Loucy (cell line): Measurements from ENCODE around the gene PRR7.

Source experiments
- H2AFZ ChIP-seq: fragments of 200-600 bp; sonication (generic); 2 replicates; pipeline ENCODE4 v1.6.0; 2016; ENCODE audit warnings: antibody characterized with exemption, mild to moderate bottlenecking, low read length, moderate library complexity
- H3F3A ChIP-seq: fragments of 200-600 bp; 2 replicates; pipeline ENCODE4 v1.6.0; 2016; ENCODE audit warnings: antibody characterized with exemption, low read depth, mild to moderate bottlenecking
- H3K27me3 ChIP-seq: fragments of 200-600 bp; sonication (generic); 2 replicates; pipeline ENCODE4 v1.6.1; 2014; ENCODE audit warnings: low read length, mild to moderate bottlenecking; ENCODE audit not compliant: insufficient read depth, poor library complexity, severe bottlenecking
- H3K36me3 ChIP-seq: fragments of 200-600 bp; sonication (generic); 2 replicates; pipeline ENCODE4 v1.6.1; 2016; ENCODE audit warnings: low read length; ENCODE audit not compliant: insufficient read depth
- H3K4me1 ChIP-seq: fragments of 200-600 bp; sonication (generic); 2 replicates; pipeline ENCODE4 v1.5.1; 2014; ENCODE audit warnings: low read length, mild to moderate bottlenecking; ENCODE audit not compliant: insufficient read depth, poor library complexity, severe bottlenecking
- H3K4me2 ChIP-seq: fragments of 200-600 bp; sonication (generic); 2 replicates; pipeline ENCODE4 v1.6.0; 2014; ENCODE audit warnings: antibody characterized with exemption, low read length, low read depth, mild to moderate bottlenecking; ENCODE audit not compliant: poor library complexity, severe bottlenecking
- H3K4me3 ChIP-seq: fragments of 200-600 bp; sonication (generic); 2 replicates; pipeline ENCODE4 v1.5.1; 2014; ENCODE audit warnings: low read length, mild to moderate bottlenecking, mixed read lengths; ENCODE audit not compliant: poor library complexity, severe bottlenecking
- H3K79me2 ChIP-seq: fragments of 200-600 bp; sonication (generic); 2 replicates; pipeline ENCODE4 v1.6.1; 2014; ENCODE audit warnings: low read length; ENCODE audit not compliant: insufficient read depth
- H3K9ac ChIP-seq: fragments of 200-600 bp; sonication (generic); 2 replicates; pipeline ENCODE4 v1.6.0; 2014; ENCODE audit warnings: mild to moderate bottlenecking, low read depth, low read length, moderate library complexity; ENCODE audit not compliant: poor library complexity, severe bottlenecking
- H3K9me2 ChIP-seq: fragments of 200-600 bp; sonication (generic); replicated peaks from 2 replicates; pipeline ENCODE4 v1.6.1; 2016; ENCODE audit warnings: low read depth, low read length, mixed read lengths
- H3K9me3 ChIP-seq: fragments of 200-600 bp; sonication (generic); 2 replicates; pipeline ENCODE4 v1.6.1; 2014; ENCODE audit warnings: mild to moderate bottlenecking, antibody characterized with exemption, low read length, low read depth; ENCODE audit not compliant: insufficient read depth
- H4K20me1 ChIP-seq: fragments of 200-600 bp; sonication (generic); 2 replicates; pipeline ENCODE4 v1.6.0; 2014; ENCODE audit warnings: antibody characterized with exemption, low read length, mild to moderate bottlenecking; ENCODE audit not compliant: insufficient read depth, poor library complexity, severe bottlenecking
- EZH2phosphoT487 ChIP-seq: fragments of 200-600 bp; IDR thresholded peaks from 2 replicates; pipeline ENCODE4 v1.6.1; 2018; ENCODE audit warnings: antibody characterized with exemption, mild to moderate bottlenecking, moderate library complexity, borderline replicate concordance
- TF ChIP-seq, protein P1 (sequence below): fragments of 200-600 bp; sonication (generic); conservative IDR thresholded peaks from 2 replicates; pipeline ENCODE4 v1.5.1; 2014; ENCODE audit warnings: mild to moderate bottlenecking, antibody characterized with exemption, low read length

PRR7 gene

DNA sequence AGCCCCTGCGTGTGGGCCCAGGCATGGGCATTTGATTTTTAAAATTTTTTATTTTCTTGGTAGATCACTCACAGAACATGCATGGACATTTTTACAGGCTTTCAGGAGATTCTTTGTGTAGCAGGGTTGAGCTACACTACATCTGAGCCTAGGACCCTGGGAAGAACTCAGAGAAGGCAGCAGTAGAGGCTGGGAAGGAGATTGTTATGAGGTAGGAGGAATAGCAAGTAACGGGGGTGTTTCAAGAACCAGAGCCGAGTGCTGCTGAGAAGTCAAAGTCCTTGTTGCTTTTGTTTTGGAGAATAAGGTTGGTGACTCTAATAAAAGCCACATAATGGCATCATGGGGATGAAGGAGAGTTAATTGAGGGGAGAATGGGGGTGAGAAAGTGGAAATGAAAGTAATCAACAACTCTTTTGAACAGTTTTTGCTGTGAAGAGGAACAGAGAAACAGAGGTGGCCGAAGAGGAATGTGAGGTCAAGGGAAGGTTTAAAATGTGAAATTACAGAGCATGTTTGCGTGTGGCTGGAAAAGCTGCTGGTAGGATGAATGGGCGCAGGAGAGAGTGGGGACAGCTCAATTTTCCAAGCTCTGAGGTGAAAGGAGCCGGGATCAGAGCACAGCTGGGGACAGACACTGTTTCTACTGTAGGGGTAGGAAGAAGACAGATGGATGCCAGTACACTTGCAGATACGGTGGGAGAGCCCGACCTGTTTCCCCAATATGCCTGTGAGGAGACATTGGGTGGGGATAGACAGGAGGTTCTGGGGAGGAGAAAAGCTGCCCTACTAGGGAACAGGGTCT is 55.5 kb downstream of the PRR7 start:
- Histone ChIP-seq H3K4me2 (no peak overlapping the region), H3K27me3 (no peaks in the 10 kb centered on the region), H2AFZ (no peak overlapping the region), H3K79me2 (no peaks in the 10 kb centered on the region), H3F3A (no peaks in the 10 kb centered on the region), H3K9ac (no peak overlapping the region), H4K20me1 (no peaks in the 10 kb centered on the region), H3K9me3 (no peaks in the 10 kb centered on the region), H3K9me2 (no peaks in the 10 kb centered on the region), H3K4me1 (no peaks in the 10 kb centered on the region), H3K4me3 (no peak overlapping the region), H3K36me3 (no peaks in the 10 kb centered on the region)
- TF ChIP-seq, protein P1, sequence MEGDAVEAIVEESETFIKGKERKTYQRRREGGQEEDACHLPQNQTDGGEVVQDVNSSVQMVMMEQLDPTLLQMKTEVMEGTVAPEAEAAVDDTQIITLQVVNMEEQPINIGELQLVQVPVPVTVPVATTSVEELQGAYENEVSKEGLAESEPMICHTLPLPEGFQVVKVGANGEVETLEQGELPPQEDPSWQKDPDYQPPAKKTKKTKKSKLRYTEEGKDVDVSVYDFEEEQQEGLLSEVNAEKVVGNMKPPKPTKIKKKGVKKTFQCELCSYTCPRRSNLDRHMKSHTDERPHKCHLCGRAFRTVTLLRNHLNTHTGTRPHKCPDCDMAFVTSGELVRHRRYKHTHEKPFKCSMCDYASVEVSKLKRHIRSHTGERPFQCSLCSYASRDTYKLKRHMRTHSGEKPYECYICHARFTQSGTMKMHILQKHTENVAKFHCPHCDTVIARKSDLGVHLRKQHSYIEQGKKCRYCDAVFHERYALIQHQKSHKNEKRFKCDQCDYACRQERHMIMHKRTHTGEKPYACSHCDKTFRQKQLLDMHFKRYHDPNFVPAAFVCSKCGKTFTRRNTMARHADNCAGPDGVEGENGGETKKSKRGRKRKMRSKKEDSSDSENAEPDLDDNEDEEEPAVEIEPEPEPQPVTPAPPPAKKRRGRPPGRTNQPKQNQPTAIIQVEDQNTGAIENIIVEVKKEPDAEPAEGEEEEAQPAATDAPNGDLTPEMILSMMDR: no peak
- TF ChIP-seq EZH2phosphoT487: no peak

DNA sequence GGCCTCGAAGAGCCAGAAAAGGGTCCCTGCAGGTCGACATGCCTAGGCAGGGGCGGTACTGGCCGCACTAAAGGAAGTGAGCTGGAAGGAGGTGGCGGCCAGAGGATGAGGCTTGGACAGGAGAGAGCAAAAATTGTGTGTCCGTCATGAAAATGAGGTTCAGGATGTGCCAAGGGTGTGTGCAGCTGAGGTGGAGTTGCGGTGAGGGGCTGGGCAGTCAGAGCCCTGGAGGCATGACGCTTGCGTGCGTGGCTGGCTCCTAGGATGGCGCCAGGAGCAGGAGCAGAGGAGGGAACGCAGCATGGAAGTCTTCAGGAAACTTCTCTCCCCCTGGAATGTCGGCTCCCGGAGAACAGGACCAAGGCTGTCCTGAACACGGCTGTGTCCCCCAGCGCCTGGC is 56.3 kb downstream of the PRR7 start:
- Histone ChIP-seq H3K9me3 (no peaks in the 10 kb centered on the region), H3K4me1 (no peaks in the 10 kb centered on the region), H3K27me3 (no peaks in the 10 kb centered on the region), H2AFZ (no peak overlapping the region), H3K4me3 (no peak overlapping the region), H3F3A (no peaks in the 10 kb centered on the region), H3K9ac (no peak overlapping the region), H3K9me2 (no peaks in the 10 kb centered on the region), H4K20me1 (no peaks in the 10 kb centered on the region), H3K36me3 (no peaks in the 10 kb centered on the region), H3K4me2 (no peak overlapping the region), H3K79me2 (no peaks in the 10 kb centered on the region)
- no peak for TF ChIP-seq EZH2phosphoT487
- TF ChIP-seq, protein P1: no peak

DNA sequence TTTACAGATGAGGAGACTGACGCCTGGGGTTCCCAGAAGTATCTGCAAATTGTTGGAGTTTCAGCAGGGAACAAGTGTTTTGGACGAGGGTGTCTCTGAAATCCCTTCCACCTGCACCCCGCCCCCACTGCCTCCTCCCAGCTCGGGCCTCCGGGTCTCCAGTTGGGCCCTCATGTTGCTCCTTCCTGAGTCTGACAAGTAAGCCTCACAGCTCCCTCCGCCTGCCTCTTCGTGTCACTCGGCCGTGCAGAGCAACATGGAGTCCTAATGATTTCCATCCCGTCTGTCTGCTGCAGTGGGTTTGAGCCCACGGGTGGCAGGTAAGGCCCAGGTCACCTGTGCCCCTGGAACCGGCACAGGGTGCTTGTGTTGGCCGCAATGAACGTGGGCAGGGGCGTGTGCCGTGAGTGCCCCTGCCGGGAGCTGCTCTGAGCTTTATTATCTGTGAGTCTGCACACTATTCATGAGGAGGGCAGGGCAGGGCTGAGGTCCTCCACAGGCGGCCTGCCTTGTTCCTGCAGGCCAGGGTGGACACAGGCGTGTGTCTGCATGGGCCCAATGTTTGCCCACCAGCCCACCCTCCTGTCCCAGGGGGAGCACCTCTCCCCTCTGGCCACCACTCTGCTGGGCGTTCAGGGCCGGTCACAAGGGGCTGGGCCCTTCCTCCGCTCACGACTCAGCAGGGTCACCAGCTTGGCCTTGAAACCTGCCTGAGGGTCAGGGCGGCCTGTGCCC is 56.9 kb downstream of the PRR7 start:
- H3K9me3 ChIP-seq: no peaks in the 10 kb centered on the region
- no peaks in the 10 kb centered on the region for H4K20me1 ChIP-seq
- H3K27me3 ChIP-seq: no peaks in the 10 kb centered on the region
- H3K4me1 ChIP-seq: peaks cover 3% of the 10 kb centered on the region
- H3K9ac ChIP-seq: no peak overlapping the region
- no peak overlapping the region for H3K4me3 ChIP-seq
- H3K79me2 ChIP-seq: no peaks in the 10 kb centered on the region
- H2AFZ ChIP-seq: no peak overlapping the region
- H3K9me2 ChIP-seq: no peaks in the 10 kb centered on the region
- H3K4me2 ChIP-seq: no peak overlapping the region
- no peaks in the 10 kb centered on the region for H3K36me3 ChIP-seq
- H3F3A ChIP-seq: no peaks in the 10 kb centered on the region
- TF ChIP-seq, protein P1: no peak
- no peak for TF ChIP-seq EZH2phosphoT487
